D341Med (cell line): Measurements from ENCODE around the gene IGF2.

Experiments
- DNase-seq: peaks from one replicate; pipeline ENCODE4 v3.0.0; 2012; ENCODE audit warnings: low spot score

IGF2 gene

DNA sequence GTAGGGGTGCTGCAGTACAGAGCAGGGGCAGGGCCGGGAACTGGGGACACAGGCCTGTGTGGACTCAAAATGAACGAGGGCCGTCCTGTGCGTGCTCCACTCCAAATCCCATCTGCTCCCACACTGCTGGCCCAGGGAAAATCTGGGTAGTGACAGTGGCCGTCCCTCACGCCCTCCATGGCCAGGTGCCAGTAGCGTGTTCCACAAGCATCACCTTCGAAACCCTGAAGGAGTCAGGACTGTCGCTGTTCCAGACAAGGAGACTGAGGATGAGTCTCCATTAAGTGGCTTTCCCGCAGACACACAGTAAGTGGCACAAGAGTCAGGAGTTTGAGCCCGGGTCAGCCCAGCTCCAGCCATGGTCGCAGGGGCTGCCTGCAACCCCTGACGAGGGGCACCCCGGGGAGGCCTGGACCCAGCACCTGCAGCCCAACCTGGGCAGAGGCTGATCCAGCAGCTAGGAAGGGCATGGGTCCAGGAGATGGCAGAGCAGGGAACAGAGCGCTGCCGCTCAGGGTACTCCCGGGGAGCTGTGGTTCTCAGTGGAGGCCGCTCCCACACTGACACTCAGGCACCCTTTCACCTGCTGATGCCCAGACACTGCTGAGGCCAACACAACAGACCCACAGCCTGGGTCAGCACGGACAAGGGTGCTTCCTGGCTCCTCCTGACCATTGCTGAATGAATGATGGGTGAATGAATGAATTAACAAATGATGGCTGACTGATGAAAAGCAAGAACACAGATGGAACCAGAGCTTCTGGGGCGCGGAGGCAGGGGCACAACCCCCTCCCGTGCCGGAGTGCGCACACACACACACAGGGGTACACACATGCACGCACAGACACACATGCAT is 35.3 kb downstream of the IGF2 start:
- no peak for DNase-seq

DNA sequence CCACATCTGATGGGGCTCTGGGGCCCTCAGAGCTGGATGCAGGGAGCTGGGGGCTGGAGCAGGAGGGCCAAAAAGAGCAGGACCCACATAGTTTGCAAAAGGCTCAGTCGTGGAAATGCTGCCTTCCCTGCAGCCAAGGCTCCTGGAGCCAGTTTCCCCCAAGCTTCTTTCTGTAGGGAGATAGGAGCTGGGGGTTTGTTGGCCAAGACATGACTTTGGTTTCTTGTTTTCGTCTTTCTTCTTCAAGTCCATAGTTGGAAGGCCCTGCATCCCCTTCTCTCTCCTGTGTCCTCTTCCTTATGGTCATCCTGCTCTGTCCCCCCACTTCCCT is 36.3 kb downstream of the IGF2 start:
- DNase-seq = no peak

DNA sequence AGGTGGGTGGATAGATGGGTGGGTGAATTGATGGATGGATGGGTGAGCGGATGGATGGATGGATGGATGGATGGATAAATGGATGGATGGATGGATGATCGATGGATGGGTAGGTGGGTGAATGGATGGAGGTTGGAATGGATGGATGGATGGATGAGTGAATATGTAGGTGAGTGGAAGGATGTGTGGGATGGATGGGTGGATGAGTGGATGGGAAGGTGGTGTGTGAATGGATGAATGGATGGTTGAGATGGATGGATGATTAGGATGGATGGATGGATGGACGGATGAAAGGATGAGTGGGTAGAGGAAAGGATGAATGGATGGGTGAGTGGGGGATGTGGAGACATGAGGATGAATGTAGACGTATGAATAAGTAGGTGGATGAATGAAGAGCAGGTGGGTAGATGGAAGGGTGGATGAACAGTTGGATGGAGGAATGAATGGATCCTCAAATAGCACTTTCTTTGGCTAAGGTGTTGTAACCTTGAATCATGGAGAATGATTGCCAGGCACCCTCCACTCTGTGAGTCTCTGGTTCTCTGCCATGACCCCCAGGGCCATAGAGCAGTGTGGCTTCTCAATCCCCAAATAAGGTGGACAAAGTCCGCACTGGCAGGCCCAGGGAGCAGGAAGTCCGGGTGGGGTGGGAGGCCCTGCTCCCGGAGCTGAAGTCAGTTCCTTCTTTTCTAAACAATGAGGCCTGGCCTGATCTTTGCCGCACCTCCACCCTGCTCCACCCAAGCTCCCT is 36.9 kb downstream of the IGF2 start:
- no peak for DNase-seq

DNA sequence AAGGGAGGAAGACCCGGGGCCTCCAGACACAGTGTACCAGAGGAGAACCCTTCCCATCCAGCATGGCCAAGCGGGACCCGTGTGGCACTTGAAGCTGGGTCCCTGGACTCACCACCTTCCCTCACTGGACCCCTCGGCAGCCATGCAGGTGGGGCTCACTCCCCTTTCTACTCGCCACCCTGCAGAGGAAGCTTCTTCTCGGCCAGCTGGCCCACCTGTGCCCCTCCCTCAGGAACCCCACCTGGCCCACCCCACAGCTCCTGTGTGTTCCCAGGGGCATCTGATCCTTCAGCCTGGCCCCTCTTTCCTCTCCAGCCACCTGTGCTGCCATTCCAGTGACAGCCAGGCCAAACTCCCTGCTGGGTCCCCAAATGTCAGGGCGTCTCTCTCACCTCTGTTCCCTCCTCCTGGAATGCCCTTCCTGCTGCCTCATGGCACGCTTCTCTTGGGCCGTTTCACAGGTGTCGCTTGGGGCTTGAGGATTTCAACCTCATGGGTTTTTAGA is 38.0 kb downstream of the IGF2 start:
- no peak for DNase-seq

DNA sequence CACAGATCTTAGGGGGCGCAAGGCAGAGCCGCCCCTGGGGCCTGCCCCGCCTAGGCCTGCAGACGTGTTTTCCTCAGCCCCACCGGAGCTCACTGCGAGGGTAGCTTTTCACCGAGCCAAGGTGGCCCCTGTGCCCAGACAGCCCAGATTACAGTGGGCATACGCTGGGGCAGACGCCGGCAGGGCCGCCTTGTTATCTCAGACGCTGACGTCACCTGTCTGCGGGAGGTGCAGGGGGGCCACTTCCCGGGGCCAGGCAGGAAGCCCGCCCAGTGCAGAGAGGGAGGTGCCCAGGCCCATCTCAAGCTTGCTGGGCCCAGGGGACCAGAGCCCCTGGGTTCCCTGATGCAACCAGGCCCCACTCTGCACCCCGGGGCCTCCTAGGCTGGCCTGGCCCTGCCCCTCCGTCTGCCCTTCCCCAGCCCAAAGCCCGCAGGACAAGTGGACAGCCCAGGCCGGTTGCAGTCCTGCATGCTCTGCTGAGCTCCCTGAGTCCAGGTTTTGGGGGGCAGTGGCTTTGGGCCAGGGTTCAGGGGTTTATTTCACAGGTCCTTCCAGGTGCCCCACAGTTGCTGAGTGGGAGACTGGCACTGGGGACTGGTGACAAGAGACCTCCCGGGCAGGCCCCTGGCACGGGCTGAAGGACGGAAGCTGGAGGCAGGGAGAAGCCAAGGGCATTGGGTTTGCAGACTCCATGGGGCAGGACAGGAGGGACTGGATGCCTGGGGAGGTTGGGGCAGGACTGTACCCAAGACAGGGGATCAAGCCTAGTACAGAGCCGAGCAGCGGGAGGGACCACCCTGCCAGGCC is 38.6 kb downstream of the IGF2 start:
- DNase-seq = no peak

DNA sequence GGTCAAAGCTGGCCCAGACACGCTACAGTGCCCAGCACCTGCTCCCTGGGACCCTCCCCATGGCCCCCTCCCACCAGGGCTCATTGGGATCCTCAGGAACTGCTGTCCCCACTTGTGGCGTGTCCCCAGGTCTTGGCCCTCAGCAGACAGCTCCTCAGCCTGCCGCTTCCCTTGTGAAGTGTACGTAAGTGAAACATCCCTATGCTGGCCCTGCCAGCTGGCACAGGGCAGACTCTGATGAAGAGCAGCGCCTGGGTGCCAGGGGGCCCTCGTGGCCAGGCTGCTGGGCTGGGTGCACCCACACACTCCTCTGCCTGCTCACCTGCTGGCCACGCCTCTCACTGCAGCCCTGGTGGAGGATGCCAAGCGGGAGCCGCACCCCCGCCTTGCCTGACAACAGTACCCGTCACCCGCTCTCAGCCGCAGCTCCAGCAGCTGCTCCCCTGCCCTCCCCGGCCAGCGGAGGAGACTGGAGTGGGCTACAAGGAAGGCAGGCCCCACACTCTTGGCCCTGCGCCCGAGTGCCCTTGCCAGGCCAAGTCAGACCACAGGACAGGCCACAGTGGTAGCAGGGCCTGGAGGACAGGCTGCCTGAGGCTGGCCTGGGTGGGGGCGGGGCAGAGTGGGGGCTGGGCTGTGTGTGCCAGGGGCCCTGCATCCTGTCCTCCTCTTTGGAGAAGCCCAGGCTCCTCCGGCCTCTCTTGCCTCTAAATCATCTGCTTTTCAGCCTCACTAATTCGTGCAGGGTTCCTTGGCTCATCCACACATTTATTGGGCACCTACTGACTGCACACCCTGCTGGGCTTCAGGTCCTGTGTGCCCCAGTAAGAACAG is 39.5 kb downstream of the IGF2 start:
- no peak for DNase-seq

DNA sequence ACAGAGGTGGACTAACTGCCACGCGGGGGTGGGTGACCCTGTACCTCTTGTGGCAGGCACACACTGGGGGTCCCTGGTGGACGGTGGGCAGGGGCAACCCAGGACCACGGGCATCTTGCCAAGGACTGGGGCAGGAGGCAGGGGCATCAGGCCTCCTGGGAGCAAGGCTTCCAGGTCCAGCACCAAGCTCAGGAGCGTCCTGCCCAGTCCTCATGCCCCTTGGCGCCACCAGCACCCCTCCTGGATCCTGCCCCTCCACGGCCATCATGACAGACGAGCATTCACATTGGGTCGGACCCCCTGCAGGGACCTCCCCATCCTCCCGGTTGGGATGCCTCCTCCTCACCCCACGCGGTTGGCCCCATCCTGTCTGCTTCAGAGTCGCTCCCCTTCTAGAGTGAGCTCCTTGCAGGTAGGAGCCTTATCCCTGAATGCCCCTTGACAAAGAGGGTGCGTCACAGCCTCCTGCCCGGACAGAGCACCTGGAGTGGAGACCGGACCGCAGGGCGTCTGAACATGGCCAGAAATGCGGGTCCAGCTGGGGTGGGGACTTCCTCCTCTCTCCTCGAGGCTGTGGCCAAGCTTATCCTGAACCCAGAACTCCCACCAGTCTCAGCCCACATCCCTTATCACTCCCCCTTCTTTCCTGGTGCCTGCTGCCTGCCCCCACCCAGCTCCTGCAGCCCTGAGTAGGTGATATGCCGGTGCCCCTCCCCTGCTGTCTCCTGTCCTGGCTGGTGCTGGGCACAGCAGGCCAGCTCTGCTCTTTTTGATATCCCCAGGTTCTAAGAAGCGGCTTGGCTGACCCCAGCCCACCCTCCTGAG is 40.3 kb downstream of the IGF2 start:
- no peak for DNase-seq

DNA sequence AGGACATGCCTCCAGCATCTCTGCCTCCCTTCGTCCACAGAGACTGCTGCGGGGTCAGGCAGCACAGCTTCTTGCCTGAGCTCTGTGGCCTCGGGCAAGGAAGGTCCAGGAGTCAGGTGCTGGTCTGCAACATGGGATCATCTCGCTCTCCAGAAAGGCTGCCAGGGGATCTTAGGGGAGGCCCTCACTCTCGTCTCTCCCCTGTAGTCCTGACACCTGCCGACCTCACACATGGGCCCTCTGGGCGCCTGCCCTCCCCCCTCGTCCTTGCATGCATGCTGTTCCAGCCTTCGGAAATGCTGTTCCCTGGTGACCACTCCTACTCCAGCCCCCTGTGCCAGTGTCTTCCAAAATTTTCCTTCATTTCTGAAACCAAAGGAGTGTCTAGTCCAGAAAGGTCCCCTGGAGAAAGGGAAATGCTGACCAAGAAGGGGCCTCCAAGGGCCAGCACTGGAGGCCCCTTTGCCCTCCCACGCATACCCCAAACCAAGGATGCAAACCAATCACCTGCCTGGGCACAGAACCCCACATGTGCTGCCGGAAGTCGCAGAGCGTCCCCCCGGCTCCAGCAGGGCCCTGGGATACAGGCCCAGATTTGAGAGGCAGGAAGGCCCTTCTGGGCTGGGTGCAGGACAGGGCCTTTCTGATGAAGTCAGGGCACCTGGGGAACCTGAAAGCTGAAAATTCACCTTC is 41.0 kb downstream of the IGF2 start:
- DNase-seq = no peak

DNA sequence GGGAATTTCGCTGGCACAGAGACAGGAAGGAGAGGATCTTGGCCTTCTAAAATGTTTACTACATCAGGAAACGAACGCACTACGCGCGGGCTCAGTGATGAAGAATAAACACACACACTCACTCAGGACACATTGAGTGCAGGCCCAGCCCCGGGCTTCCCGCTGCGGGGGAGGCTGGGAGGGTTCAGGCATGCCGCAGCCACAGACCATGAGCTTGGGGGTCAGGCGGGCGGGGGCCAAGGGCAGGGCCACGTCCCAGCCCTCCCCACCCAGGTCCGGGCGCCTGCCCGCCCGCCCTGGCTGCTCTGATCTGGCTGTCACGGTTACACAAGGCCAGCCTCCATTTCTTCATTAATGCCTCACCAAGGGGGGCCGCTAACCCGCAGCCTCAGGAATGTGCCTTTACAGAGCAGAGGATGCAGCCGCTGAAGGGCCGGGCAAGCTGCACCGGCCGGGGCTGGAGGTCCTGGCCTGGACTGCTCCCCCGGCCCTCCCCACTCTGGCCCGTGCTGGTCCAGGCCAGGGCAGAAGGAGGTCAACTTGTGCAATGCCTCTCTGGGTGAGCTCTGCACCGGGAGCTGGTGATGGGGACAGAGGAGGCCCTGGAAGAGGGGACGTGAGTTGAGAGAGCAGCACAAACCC is 41.7 kb downstream of the IGF2 start:
- no peak for DNase-seq

DNA sequence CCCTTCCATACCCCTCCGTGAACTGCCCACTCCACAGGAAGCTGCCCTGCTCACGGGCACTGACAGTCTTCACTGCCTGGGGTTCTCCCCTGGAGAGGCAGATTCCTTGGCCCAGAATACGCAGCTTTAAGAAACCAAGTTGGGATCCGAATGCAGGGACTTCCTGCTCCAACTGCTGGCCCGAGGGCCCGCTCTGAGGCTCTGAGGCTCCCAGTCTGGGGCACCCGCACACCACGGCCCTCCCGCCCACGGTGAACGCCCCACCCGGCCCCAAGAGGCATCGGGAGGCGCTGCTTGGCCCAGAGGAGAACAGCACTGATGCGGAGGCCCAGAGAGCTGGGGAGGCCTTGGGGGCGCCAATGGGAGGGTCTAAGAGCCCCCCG is 42.3 kb downstream of the IGF2 start:
- no peak for DNase-seq

DNA sequence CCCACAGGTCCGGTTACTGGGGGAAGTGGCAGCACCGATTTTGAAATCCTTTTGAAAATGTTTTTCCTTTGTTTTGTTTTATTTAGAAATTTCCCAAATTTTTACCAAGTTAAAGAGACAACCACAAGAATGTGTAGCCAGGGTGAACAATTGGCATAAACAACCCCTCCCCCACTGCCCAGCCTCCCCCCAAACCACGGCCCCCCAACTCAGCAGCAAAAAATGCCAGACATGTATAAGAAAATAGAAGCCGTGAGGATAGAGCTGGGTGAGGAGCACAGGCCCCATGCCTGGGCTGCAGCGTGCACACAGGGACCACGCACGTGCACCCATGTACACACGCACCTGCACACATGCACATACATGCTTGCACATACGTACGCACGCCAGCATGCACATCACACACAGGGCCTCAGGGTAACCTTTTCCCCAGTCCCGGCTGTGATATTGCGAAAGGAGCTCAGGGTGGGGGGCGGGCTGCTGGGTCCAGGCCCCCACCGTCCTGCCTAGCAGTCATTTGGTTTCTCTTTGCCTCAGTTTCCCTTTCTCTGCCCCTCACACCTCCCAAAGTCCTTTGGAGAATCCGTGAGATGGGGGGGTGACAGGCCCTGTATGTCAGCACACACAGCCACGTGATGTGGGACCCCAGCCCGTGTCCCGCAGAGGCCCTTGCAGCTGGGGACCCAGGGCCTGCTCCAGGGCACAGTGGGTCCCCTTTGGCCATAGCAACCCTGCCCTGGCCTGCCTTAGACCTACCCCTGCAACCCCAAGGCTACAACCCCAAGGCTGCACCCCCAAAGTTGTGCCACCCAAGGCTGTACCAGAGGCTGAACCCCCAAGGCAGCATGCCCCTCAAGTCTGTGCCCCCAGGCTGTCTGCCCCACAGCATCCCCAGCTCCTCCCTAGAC is 42.9 kb downstream of the IGF2 start:
- no peak for DNase-seq

DNA sequence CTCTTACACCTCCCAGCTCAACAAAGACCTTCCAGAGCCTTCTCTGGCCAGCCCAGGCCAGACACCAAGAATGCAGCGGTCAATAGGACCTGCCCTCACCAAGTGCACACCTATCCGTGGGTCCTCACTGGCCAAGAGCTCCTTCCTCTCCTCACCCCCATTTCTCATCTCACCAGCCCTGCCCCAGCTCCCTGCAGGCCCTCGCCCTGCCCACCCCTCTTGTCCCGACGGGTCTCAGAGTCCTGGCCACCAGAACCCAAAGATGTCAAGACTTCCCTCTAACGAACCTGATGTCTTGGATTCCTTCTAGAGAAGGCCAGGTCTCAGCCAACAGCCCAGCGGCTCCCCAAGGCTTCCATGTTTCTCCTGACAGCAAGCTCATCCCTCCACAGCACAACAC is 43.6 kb downstream of the IGF2 start:
- no peak for DNase-seq

DNA sequence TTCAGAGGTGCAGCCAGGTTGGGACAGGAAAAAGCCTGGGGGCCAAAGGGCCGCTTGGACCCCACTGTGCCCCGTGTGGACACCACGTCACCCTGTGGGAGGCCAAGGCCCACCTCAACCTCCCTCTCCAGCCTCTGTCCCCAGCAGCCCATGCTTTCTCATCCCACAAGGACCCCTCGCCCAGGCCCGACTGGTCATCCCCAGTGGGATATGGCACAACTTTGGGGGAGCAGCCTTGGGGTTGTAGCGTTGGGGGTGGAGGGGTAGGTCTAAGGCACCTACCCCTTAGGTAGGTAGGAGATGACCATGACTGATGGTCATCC is 44.0 kb downstream of the IGF2 start:
- no peak for DNase-seq

DNA sequence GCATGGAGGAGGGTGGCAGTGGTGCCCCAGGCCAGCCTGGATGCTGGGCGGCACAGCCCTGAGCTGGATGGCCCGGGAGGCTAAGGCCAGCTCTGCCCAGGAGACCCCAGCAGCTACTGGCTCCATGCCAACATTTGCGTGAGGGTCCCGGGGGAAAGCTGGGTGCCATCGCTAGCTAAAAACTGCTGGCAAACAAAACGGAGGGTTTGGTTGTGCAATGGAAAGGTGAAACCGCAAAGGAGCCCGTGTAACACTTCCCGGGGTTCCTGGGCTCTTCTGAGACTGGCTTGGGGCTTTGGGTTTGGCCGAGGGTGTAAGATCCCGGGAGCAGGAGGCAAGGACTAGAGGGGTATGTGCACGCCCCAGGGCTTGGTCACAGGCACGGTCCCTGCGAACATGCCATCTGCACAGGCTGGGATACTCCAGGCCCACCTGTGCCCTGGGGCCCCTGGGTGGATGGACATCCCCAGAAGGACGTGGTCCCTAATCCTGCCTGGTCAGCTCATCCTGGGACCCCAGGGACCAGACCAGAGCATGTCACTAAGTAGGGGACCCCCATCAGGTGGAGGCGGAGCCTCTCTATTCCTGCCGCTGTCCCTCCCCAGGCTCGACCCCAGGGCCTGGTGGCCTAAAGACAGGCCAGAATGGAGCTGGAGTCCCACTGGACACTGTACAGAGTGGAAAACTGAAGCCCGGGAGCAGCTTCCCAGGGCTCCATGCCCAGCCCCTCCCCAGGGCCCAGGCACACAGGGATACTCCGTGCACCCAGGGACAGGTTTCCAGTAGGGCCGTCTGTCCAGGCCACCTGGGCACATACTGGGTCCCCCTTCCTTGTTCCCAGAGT is 44.6 kb downstream of the IGF2 start:
- no peak for DNase-seq

DNA sequence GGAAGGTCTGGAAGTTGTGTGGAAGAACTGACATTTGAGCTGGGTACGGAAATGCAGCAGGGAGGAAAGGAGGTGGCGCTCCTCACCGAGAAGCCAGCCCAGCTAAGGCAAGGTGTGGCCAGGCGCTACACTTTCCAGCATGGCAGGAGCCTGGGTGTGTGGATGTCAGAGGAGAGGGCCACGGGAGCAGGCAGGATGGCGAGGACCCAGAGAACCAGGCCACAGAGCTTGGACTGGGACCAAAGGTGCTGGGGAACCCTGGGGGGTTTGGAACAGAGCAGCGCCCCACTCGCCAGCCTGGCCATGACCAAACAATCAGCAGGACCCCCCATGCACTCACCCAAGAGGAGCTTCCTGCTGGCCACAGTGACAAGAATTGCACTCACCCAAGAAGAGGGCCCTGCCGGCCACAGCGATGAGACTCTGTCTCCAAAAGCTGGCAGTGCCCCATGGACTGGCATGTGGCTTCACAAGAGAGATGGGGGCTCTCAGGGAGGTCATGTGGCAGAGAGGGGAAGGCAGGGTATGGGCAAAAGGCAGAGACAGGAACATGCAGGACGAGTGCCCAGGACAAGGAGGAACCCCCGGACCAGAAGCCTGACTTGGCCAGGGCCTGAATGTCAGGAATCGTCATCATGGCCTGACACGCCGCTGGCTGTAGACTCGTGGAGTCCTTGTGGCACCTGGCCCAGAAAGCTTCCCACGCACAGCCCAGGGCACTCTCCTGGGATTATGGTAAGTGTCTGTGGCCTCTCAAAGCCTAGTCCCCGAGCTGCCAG is 45.4 kb downstream of the IGF2 start:
- no peak for DNase-seq

DNA sequence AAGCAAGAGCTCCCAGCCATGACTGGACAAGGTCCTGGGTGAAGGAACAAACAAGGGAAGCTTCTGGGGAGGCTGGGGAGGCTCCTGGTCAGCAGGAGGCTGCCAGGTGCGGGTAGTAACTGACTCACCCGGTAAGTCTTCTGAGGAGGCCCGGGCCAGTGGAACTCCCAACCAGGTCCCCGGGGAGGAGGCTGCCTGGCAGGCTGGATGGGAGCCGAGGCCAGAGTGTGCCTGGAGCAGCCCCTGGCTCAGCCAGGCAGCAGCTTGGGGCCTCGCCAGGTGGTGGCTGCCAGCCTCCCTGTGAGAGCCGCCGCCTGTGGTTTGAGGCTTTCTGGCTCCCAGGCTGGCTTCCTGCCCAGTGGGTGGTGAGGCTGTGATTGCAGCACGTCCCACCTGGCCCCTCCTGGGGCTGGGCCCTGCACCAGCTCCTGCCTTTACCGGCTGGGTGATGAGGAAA is 46.2 kb downstream of the IGF2 start:
- DNase-seq = no peak

DNA sequence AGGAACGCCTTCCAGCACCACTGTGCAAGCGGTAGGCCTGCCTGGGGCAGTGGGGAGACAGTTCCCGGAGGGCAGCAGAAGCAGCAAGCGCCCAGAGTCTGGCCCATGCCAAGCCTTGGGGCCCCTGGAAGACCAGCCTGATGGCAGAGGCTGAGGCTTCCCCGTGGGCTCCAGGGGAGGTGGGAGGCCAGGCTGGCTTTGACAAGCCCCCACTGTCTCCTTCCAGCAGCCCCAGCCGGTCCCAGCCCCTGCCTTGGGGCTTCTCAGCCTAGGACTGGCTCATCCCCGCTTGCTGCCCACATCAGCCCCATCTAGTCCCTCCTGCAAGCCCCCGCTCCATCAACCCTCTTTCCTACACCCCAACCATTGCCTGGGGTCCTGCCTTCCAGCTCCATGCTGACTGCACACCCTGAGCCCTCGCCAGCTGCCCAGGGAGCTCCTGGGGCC is 46.7 kb downstream of the IGF2 start:
- DNase-seq = no peak
